Measurements from ENCODE around the gene CYGB.

CYGB gene

DNA sequence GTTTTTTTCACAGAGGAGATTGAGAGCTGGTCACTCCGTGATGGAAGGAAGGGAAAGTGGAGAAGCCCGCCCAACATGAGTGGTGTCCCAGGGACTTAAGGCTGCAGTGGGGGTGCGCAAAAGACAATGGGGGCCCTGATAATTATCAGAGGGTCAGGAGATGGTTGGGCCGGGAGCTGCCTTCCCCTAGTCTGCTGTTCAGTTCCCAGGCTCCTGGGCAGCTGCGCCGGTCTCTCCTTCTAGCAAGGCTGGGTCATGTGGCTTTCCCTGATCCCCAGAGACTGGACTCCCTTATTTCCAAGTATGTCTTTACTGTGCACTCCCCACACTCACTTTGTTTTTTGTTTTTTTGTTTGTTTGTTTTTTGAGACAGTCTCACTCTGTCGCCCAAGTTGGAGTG, 16.2 kb downstream of the CYGB start:
- H3K4me1 ChIP-seq (ENCODE audit: control insufficient read depth, insufficient read depth, low read length), result peaks cover 8% of the 10 kb centered on the region
- POLR2A ChIA-PET, result no interaction called here
- H3K27ac ChIP-seq (ENCODE audit: extremely low read depth, low read depth, low read length), result no peak overlapping the region
- CTCF ChIA-PET, result interaction anchor here (0.7 to 7.2 kb wide), 8 partner anchors 11 to 933 kb away, joined by 4 to 87 read pairs (median 42); no protein-coding TSS in a partner anchor
- TF ChIP-seq ZNF146 (tag by site-specific recombination; IDR thresholded peaks at IDR 0.05), result no peak
- no peak for TF ChIP-seq ZNF114 (tag by site-specific recombination; IDR thresholded peaks at IDR 0.05)
- TF ChIP-seq ZBTB8A (tag by site-specific recombination; IDR thresholded peaks at IDR 0.05), result no peak
- no peak for TF ChIP-seq ZNF785 (tag by site-specific recombination; IDR thresholded peaks at IDR 0.05)
- TF ChIP-seq ZNF791 (tag by site-specific recombination; IDR thresholded peaks at IDR 0.05), result no peak
- TF ChIP-seq ZEB2 (tag by site-specific recombination; IDR thresholded peaks at IDR 0.05), result no peak
- no peak for TF ChIP-seq SP7 (tag by site-specific recombination; IDR thresholded peaks at IDR 0.05)
- TF ChIP-seq ZNF223 (tag by site-specific recombination; IDR thresholded peaks at IDR 0.05), result no peak
- TF ChIP-seq ZNF324 (tag by site-specific recombination; IDR thresholded peaks at IDR 0.05), result no peak
- H3K36me3 ChIP-seq (ENCODE audit: control insufficient read depth in 2 of 2, insufficient read depth in 1 of 2, low read length in 2 of 2), result no peaks in the 10 kb centered on the region
- H3K9me3 ChIP-seq (ENCODE audit: control insufficient read depth, insufficient read depth, low read depth, low read length), result no peaks in the 10 kb centered on the region
- H3K4me3 ChIP-seq (ENCODE audit: low read depth, low read length), result no peak overlapping the region

DNA sequence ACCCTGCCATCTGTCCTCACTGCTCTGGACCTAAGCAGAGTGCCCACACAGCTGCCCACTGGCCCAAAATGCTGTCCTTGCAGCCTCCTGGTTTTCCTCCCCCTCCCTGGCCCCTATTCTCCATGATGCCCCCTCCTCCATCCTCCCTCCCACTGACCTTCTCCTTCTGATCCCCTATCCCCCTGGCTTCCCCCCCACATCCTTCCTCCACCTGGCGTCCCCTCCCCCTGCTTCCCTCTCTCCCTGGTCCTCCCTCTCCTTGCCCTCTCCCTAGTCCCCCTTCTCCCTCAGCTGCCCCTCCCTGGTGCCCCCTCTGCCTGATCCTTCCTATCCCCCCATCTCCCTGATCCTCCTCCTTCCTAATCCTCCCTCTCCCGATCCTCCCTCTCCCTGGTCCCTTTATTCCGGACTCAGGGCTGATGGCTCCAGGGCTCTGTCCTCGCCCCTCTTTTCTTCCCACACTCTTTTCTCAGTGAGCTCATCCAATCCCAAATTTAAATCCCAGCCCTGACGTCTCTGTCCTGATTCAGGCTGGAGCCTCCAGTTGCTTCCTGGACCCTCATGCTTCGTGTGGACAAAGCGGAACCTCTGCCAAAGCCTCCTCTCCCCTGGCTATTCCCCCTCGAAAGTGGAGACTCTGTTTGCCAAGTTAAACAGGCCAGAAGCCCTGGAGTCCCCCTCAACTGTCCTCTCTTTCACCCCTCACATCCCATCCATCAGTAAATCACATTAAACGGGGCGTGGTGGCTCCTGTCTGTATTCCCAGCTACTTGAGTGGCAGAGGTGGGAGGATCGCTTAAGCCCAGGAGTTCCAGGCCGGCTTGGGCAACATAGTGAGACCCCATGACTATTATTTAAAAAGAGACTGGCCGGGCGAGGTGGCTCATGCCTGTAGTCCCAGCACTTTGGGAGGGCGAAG, 18.2 kb downstream of the CYGB start:
- Histone ChIP-seq H3K9me3 (ENCODE audit: control insufficient read depth, insufficient read depth, low read depth, low read length) (no peaks in the 10 kb centered on the region), H3K36me3 (ENCODE audit: control insufficient read depth in 2 of 2, insufficient read depth in 1 of 2, low read length in 2 of 2) (no peaks in the 10 kb centered on the region), H3K4me1 (ENCODE audit: control insufficient read depth, insufficient read depth, low read length) (no peaks in the 10 kb centered on the region; the same call in 1 of the 2 replicates), H3K27ac (ENCODE audit: extremely low read depth, low read depth, low read length) (no peak overlapping the region), H3K4me3 (ENCODE audit: low read depth, low read length) (no peak overlapping the region)
- TF ChIP-seq ZFHX2 (tag by site-specific recombination; conservative IDR thresholded peaks at IDR 0.05) (0 out of 2 replicates have a peak, but pooled peaks have one; percentile 19), ZNF473 (tag by site-specific recombination; IDR thresholded peaks at IDR 0.05) (no peak), ZNF121 (tag by site-specific recombination; IDR thresholded peaks at IDR 0.05) (peak; percentile 57; the same call in 1 of the 2 replicates), SCRT2 (tag by site-specific recombination; IDR thresholded peaks at IDR 0.05) (no peak), IKZF3 (tag by site-specific recombination; IDR thresholded peaks at IDR 0.05) (0 out of 2 replicates have a peak, but pooled peaks have one; percentile 15), GLIS2 (tag by site-specific recombination; IDR thresholded peaks at IDR 0.05) (0 out of 2 replicates have a peak, but pooled peaks have one; percentile 1), HOXA7 (CRISPR knock-in tag; IDR thresholded peaks at IDR 0.05; ENCODE audit: borderline replicate concordance) (no peak), OSR2 (tag by site-specific recombination; IDR thresholded peaks at IDR 0.05) (peak; percentile 63), EGR2 (tag by site-specific recombination; IDR thresholded peaks at IDR 0.05; ENCODE audit: low read depth) (peak; percentile 40; the same call in 1 of the 2 replicates), ZNF184 (tag by site-specific recombination; IDR thresholded peaks at IDR 0.05) (no peak), ZNF202 (tag by site-specific recombination; IDR thresholded peaks at IDR 0.05; ENCODE audit: borderline replicate concordance) (no peak)
- TF ChIP-seq, protein P1, sequence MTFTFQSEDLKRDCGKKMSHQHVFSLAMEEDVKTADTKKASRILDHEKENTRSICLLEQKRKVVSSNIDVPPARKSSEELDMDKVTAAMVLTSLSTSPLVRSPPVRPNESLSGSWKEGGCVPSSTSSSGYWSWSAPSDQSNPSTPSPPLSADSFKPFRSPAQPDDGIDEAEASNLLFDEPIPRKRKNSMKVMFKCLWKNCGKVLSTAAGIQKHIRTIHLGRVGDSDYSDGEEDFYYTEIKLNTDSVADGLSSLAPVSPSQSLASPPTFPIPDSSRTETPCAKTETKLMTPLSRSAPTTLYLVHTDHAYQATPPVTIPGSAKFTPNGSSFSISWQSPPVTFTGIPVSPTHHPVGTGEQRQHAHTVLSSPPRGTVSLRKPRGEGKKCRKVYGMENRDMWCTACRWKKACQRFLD (tag by site-specific recombination; IDR thresholded peaks at IDR 0.05), result no peak
- TF ChIP-seq, protein P2, sequence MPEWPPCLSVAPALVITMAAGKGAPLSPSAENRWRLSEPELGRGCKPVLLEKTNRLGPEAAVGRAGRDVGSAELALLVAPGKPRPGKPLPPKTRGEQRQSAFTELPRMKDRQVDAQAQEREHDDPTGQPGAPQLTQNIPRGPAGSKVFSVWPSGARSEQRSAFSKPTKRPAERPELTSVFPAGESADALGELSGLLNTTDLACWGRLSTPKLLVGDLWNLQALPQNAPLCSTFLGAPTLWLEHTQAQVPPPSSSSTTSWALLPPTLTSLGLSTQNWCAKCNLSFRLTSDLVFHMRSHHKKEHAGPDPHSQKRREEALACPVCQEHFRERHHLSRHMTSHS (tag by site-specific recombination; IDR thresholded peaks at IDR 0.05), result no peak
- TF ChIP-seq, protein P3, sequence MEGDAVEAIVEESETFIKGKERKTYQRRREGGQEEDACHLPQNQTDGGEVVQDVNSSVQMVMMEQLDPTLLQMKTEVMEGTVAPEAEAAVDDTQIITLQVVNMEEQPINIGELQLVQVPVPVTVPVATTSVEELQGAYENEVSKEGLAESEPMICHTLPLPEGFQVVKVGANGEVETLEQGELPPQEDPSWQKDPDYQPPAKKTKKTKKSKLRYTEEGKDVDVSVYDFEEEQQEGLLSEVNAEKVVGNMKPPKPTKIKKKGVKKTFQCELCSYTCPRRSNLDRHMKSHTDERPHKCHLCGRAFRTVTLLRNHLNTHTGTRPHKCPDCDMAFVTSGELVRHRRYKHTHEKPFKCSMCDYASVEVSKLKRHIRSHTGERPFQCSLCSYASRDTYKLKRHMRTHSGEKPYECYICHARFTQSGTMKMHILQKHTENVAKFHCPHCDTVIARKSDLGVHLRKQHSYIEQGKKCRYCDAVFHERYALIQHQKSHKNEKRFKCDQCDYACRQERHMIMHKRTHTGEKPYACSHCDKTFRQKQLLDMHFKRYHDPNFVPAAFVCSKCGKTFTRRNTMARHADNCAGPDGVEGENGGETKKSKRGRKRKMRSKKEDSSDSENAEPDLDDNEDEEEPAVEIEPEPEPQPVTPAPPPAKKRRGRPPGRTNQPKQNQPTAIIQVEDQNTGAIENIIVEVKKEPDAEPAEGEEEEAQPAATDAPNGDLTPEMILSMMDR (tag by site-specific recombination; IDR thresholded peaks at IDR 0.05), result no peak
- TF ChIP-seq, protein P4, sequence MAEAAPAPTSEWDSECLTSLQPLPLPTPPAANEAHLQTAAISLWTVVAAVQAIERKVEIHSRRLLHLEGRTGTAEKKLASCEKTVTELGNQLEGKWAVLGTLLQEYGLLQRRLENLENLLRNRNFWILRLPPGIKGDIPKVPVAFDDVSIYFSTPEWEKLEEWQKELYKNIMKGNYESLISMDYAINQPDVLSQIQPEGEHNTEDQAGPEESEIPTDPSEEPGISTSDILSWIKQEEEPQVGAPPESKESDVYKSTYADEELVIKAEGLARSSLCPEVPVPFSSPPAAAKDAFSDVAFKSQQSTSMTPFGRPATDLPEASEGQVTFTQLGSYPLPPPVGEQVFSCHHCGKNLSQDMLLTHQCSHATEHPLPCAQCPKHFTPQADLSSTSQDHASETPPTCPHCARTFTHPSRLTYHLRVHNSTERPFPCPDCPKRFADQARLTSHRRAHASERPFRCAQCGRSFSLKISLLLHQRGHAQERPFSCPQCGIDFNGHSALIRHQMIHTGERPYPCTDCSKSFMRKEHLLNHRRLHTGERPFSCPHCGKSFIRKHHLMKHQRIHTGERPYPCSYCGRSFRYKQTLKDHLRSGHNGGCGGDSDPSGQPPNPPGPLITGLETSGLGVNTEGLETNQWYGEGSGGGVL (tag by site-specific recombination; IDR thresholded peaks at IDR 0.05), result peak; percentile 68
- ChIA-PET CTCF (interaction anchor here (0.6 to 7.2 kb wide), 7 partner anchors 12 to 240 kb away, joined by 3 to 76 read pairs (median 14); no protein-coding TSS in a partner anchor), POLR2A (interaction anchor here (0.5 to 1.0 kb wide), 4 partner anchors 21 to 197 kb away, joined by 3 to 4 read pairs (median 4); no protein-coding TSS in a partner anchor)
